ENCODE results near the gene OPCML. TPM values are rescaled to one million over a fixed set of nuclear protein-coding genes. Genes with fewer than 3 reads are reported as not detected.

OPCML gene
- total and polyA plus RNA-seq, 2 of the 13 experiments (the other 11 are each of a cell fraction or from before 2014, with no cell fraction given), result not detected

- TF ChIP-seq ZNF512B (CRISPR knock-in tag; IDR thresholded peaks at IDR 0.05; ENCODE audit: borderline replicate concordance), result no peak
- no peak for TF ChIP-seq HOXA9 (CRISPR knock-in tag; IDR thresholded peaks at IDR 0.05; ENCODE audit: borderline replicate concordance)
- TF ChIP-seq HOMEZ (CRISPR knock-in tag; IDR thresholded peaks at IDR 0.05; ENCODE audit: low read depth), result no peak
- TF ChIP-seq, protein P1, sequence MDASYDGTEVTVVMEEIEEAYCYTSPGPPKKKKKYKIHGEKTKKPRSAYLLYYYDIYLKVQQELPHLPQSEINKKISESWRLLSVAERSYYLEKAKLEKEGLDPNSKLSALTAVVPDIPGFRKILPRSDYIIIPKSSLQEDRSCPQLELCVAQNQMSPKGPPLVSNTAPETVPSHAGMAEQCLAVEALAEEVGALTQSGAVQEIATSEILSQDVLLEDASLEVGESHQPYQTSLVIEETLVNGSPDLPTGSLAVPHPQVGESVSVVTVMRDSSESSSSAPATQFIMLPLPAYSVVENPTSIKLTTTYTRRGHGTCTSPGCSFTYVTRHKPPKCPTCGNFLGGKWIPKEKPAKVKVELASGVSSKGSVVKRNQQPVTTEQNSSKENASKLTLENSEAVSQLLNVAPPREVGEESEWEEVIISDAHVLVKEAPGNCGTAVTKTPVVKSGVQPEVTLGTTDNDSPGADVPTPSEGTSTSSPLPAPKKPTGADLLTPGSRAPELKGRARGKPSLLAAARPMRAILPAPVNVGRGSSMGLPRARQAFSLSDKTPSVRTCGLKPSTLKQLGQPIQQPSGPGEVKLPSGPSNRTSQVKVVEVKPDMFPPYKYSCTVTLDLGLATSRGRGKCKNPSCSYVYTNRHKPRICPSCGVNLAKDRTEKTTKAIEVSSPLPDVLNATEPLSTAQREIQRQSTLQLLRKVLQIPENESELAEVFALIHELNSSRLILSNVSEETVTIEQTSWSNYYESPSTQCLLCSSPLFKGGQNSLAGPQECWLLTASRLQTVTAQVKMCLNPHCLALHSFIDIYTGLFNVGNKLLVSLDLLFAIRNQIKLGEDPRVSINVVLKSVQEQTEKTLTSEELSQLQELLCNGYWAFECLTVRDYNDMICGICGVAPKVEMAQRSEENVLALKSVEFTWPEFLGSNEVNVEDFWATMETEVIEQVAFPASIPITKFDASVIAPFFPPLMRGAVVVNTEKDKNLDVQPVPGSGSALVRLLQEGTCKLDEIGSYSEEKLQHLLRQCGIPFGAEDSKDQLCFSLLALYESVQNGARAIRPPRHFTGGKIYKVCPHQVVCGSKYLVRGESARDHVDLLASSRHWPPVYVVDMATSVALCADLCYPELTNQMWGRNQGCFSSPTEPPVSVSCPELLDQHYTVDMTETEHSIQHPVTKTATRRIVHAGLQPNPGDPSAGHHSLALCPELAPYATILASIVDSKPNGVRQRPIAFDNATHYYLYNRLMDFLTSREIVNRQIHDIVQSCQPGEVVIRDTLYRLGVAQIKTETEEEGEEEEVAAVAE (CRISPR knock-in tag; IDR thresholded peaks at IDR 0.05; ENCODE audit: borderline replicate concordance), result no peak
- no peak for TF ChIP-seq ZNF761 (CRISPR knock-in tag; conservative IDR thresholded peaks at IDR 0.05)
Observed at GRCh38 chr11:132716037-132716436, 816.3 kb downstream of the OPCML start (continued).

All from HepG2 (cell line).